Measurements from ENCODE around the gene ZFP1. TPM values are rescaled to one million over a fixed set of nuclear protein-coding genes. Genes with fewer than 3 reads are reported as not detected.

ZFP1 gene
- total and polyA plus RNA-seq, 2 experiments from 2014 or later = 4.8 to 12.5 TPM

DNA sequence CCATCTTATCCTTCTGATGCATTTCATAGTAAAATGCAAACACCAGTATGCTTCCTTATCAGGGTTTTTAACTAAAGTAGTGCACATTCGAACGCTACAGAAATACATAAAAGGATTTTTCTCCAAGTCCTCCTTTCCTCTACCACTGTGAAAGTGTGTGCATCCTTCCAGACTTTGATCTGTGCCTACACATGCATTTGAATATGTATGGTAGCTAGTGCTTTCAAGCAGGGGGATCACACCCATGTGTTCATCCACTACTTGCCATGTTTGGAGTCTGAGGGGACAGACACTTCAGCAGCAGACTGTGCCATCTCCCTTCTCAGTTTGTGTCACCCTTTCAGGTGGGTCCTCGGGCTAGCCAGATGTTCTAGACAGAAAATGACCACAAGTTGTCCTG is 46.7 kb upstream of the ZFP1 start:
- H3F3A ChIP-seq (replicated peaks; ENCODE audit: low read depth) = 0 out of 2 replicates have a peak, but pooled peaks cover 2% of the 10 kb centered on the region
- Mint-ChIP-seq H3K27ac (no peak overlapping the region), H3K4me3 (no peak overlapping the region), H3K4me1 (peaks cover 49% of the 10 kb centered on the region), H3K9me3 (no peaks in the 10 kb centered on the region), H3K36me3 (ENCODE audit: low read depth) (peaks cover 15% of the 10 kb centered on the region; the same call in 2 of the 3 replicates), H3K27me3 (ENCODE audit: insufficient read depth, low read depth, poor library complexity) (peaks cover 22% of the 10 kb centered on the region)
- H2AFZ ChIP-seq = no peak overlapping the region
- H3K27ac ChIP-seq (ENCODE audit: low read depth) = no peak overlapping the region
- no peak for DNase-seq (ENCODE audit: low spot score)
- H3K27me3 ChIP-seq (ENCODE audit: insufficient read depth) = no peaks in the 10 kb centered on the region
- H3K4me3 ChIP-seq = no peak overlapping the region
- H3K4me2 ChIP-seq = no peak overlapping the region
- peaks cover 15% of the 10 kb centered on the region for H3K79me2 ChIP-seq (replicated peaks; ENCODE audit: insufficient read depth)
- peaks cover 30% of the 10 kb centered on the region for H3K4me1 ChIP-seq (ENCODE audit: insufficient read depth)
- TF ChIP-seq, protein P1, sequence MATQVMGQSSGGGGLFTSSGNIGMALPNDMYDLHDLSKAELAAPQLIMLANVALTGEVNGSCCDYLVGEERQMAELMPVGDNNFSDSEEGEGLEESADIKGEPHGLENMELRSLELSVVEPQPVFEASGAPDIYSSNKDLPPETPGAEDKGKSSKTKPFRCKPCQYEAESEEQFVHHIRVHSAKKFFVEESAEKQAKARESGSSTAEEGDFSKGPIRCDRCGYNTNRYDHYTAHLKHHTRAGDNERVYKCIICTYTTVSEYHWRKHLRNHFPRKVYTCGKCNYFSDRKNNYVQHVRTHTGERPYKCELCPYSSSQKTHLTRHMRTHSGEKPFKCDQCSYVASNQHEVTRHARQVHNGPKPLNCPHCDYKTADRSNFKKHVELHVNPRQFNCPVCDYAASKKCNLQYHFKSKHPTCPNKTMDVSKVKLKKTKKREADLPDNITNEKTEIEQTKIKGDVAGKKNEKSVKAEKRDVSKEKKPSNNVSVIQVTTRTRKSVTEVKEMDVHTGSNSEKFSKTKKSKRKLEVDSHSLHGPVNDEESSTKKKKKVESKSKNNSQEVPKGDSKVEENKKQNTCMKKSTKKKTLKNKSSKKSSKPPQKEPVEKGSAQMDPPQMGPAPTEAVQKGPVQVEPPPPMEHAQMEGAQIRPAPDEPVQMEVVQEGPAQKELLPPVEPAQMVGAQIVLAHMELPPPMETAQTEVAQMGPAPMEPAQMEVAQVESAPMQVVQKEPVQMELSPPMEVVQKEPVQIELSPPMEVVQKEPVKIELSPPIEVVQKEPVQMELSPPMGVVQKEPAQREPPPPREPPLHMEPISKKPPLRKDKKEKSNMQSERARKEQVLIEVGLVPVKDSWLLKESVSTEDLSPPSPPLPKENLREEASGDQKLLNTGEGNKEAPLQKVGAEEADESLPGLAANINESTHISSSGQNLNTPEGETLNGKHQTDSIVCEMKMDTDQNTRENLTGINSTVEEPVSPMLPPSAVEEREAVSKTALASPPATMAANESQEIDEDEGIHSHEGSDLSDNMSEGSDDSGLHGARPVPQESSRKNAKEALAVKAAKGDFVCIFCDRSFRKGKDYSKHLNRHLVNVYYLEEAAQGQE (IDR thresholded peaks at IDR 0.05; ENCODE audit: unreplicated experiment) = no peak
- TF ChIP-seq CTCF (conservative IDR thresholded peaks at IDR 0.05; ENCODE audit: low read depth in 2 of 2) (no peak), ZNF331 (CRISPR knock-in tag; IDR thresholded peaks at IDR 0.05; ENCODE audit: low read depth) (no peak), ZNF114 (CRISPR knock-in tag; IDR thresholded peaks at IDR 0.05) (no peak), JUNB (IDR thresholded peaks at IDR 0.05; ENCODE audit: unreplicated experiment) (no peak), NANOG (IDR thresholded peaks at IDR 0.05; ENCODE audit: borderline replicate concordance) (no peak), POLR2AphosphoS5 (IDR thresholded peaks at IDR 0.05; ENCODE audit: low read depth) (no peak), EZH2phosphoT487 (IDR thresholded peaks at IDR 0.05; ENCODE audit: unreplicated experiment) (no peak), CREB1 (CRISPR knock-in tag; IDR thresholded peaks at IDR 0.05; ENCODE audit: low read depth) (no peak), STAT1 (IDR thresholded peaks at IDR 0.05; ENCODE audit: unreplicated experiment) (no peak), EZH2 (IDR thresholded peaks at IDR 0.05; ENCODE audit: low read depth, unreplicated experiment) (no peak)
- TF ChIP-seq, protein P2, sequence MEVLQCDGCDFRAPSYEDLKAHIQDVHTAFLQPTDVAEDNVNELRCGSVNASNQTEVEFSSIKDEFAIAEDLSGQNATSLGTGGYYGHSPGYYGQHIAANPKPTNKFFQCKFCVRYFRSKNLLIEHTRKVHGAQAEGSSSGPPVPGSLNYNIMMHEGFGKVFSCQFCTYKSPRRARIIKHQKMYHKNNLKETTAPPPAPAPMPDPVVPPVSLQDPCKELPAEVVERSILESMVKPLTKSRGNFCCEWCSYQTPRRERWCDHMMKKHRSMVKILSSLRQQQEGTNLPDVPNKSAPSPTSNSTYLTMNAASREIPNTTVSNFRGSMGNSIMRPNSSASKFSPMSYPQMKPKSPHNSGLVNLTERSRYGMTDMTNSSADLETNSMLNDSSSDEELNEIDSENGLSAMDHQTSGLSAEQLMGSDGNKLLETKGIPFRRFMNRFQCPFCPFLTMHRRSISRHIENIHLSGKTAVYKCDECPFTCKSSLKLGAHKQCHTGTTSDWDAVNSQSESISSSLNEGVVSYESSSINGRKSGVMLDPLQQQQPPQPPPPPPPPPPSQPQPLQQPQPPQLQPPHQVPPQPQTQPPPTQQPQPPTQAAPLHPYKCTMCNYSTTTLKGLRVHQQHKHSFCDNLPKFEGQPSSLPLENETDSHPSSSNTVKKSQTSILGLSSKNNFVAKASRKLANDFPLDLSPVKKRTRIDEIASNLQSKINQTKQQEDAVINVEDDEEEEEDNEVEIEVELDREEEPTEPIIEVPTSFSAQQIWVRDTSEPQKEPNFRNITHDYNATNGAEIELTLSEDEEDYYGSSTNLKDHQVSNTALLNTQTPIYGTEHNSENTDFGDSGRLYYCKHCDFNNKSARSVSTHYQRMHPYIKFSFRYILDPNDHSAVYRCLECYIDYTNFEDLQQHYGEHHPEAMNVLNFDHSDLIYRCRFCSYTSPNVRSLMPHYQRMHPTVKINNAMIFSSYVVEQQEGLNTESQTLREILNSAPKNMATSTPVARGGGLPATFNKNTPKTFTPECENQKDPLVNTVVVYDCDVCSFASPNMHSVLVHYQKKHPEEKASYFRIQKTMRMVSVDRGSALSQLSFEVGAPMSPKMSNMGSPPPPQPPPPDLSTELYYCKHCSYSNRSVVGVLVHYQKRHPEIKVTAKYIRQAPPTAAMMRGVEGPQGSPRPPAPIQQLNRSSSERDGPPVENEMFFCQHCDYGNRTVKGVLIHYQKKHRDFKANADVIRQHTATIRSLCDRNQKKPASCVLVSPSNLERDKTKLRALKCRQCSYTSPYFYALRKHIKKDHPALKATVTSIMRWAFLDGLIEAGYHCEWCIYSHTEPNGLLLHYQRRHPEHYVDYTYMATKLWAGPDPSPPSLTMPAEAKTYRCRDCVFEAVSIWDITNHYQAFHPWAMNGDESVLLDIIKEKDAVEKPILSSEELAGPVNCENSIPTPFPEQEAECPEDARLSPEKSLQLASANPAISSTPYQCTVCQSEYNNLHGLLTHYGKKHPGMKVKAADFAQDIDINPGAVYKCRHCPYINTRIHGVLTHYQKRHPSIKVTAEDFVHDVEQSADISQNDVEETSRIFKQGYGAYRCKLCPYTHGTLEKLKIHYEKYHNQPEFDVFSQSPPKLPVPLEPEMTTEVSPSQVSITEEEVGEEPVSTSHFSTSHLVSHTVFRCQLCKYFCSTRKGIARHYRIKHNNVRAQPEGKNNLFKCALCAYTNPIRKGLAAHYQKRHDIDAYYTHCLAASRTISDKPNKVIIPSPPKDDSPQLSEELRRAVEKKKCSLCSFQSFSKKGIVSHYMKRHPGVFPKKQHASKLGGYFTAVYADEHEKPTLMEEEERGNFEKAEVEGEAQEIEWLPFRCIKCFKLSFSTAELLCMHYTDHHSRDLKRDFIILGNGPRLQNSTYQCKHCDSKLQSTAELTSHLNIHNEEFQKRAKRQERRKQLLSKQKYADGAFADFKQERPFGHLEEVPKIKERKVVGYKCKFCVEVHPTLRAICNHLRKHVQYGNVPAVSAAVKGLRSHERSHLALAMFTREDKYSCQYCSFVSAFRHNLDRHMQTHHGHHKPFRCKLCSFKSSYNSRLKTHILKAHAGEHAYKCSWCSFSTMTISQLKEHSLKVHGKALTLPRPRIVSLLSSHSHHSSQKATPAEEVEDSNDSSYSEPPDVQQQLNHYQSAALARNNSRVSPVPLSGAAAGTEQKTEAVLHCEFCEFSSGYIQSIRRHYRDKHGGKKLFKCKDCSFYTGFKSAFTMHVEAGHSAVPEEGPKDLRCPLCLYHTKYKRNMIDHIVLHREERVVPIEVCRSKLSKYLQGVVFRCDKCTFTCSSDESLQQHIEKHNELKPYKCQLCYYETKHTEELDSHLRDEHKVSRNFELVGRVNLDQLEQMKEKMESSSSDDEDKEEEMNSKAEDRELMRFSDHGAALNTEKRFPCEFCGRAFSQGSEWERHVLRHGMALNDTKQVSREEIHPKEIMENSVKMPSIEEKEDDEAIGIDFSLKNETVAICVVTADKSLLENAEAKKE (CRISPR knock-in tag; IDR thresholded peaks at IDR 0.05) = no peak
- TF ChIP-seq, protein P3, sequence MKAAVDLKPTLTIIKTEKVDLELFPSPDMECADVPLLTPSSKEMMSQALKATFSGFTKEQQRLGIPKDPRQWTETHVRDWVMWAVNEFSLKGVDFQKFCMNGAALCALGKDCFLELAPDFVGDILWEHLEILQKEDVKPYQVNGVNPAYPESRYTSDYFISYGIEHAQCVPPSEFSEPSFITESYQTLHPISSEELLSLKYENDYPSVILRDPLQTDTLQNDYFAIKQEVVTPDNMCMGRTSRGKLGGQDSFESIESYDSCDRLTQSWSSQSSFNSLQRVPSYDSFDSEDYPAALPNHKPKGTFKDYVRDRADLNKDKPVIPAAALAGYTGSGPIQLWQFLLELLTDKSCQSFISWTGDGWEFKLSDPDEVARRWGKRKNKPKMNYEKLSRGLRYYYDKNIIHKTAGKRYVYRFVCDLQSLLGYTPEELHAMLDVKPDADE (IDR thresholded peaks at IDR 0.05) = no peak
- peaks cover 8% of the 10 kb centered on the region; the same call in 1 of the 2 replicates for H4K20me1 ChIP-seq (replicated peaks; ENCODE audit: insufficient read depth)
- H3K9me2 ChIP-seq (ENCODE audit: insufficient read depth) = no peaks in the 10 kb centered on the region
- no peaks in the 10 kb centered on the region for H3K36me3 ChIP-seq (ENCODE audit: insufficient read depth)
- ATAC-seq = no peak
